GM18907 (cell line): ENCODE results near the gene URGCP.
A peak's percentile ranks its signal among the peaks of the same experiment; 100 is the strongest.

ENCODE experiments used
- ATAC-seq: cut with Tn5 transposase; IDR thresholded peaks from one replicate; pipeline ENCODE4 v1.9.1; 2021; ENCODE audit warnings: mild to moderate bottlenecking, moderate library complexity; ENCODE audit not compliant: unreplicated experiment

The URGCP gene

GRCh38 chr7:43906331-43907010 is at the start of gene URGCP:
Gene URGCP, minus strand, starts transcription at chr7:43906596. Its CDS starts 21 bp downstream, at chr7:43906575.
- ATAC-seq, result peak; percentile 82

GRCh38 chr7:43956027-43956426 is 49.6 kb upstream of the URGCP start:
- ATAC-seq, result no peak

GRCh38 chr7:43954524-43955228 is 48.3 kb upstream of the URGCP start:
- peak; percentile 86 for ATAC-seq

GRCh38 chr7:43953071-43953470 is 46.7 kb upstream of the URGCP start:
- ATAC-seq, result no peak

- no peak for ATAC-seq
Measured at GRCh38 chr7:43952028-43952427, 45.6 kb upstream of the URGCP start.

- no peak for ATAC-seq
Measured at GRCh38 chr7:43944286-43944685, 37.9 kb upstream of the URGCP start.

- ATAC-seq, result no peak
Measured at GRCh38 chr7:43943417-43944187, 37.2 kb upstream of the URGCP start.

GRCh38 chr7:43942997-43943396 is 36.6 kb upstream of the URGCP start:
- no peak for ATAC-seq

- ATAC-seq, result no peak
Measured at GRCh38 chr7:43942250-43942649, 35.9 kb upstream of the URGCP start.

GRCh38 chr7:43938892-43939482 is 32.6 kb upstream of the URGCP start:
- ATAC-seq, result no peak

- ATAC-seq, result no peak
Measured at GRCh38 chr7:43937444-43937843, 31.0 kb upstream of the URGCP start.

GRCh38 chr7:43933902-43934560 is 27.6 kb upstream of the URGCP start:
- ATAC-seq, result no peak

- ATAC-seq, result no peak
Measured at GRCh38 chr7:43931346-43931745, 24.9 kb upstream of the URGCP start.

- ATAC-seq, result no peak
Measured at GRCh38 chr7:43929529-43930457, 23.4 kb upstream of the URGCP start.

GRCh38 chr7:43927810-43928209 is 21.4 kb upstream of the URGCP start:
- no peak for ATAC-seq

GRCh38 chr7:43926798-43927123 is 20.4 kb upstream of the URGCP start:
- ATAC-seq, result peak; percentile 25

GRCh38 chr7:43925984-43926797 is 19.8 kb upstream of the URGCP start, which contains the start of gene UBE2D4:
Gene UBE2D4, plus strand, starts transcription at chr7:43926436. Its CDS starts 97 bp downstream, at chr7:43926533.
- ATAC-seq, result peak; percentile 92

GRCh38 chr7:43922726-43923125 is 16.3 kb upstream of the URGCP start:
- ATAC-seq, result no peak

GRCh38 chr7:43921423-43921822 is 15.0 kb upstream of the URGCP start:
- no peak for ATAC-seq
